Uterus (tissue), 4 donors: ENCODE data around the gene AP1M2. TPM values are rescaled to one million over a fixed set of nuclear protein-coding genes. Genes with fewer than 3 reads are reported as not detected.

Experiments
- DNase-seq, 2 donors: peaks; one replicate each; pipeline ENCODE4 v3.0.0-alpha.2; 2019 to 2020
- H3K27ac ChIP-seq, 2 donors: fragments of 200-600 bp; sonication (generic); 1 replicate in 1 of 2; 2 replicates in 1 of 2; pipeline ENCODE4 v1.5.1; 2016 to 2018
- H3K27me3 ChIP-seq, 2 donors: fragments of 200-600 bp; sonication (generic); one replicate each; pipeline ENCODE4 v1.5.1; 2018 to 2019; ENCODE audit warnings: control low read depth in 1 of 2
- H3K36me3 ChIP-seq, 2 donors: fragments of 200-600 bp; sonication (generic); one replicate each; pipeline ENCODE4 v1.5.1; 2019; ENCODE audit warnings: control low read depth in 1 of 2
- H3K4me1 ChIP-seq, 2 donors: fragments of 200-600 bp; sonication (generic); one replicate each; pipeline ENCODE4 v1.5.1; 2018 to 2019; ENCODE audit warnings: control low read depth in 1 of 2
- H3K4me3 ChIP-seq, 2 donors: fragments of 200-600 bp; sonication (generic); 1 replicate in 1 of 2; 2 replicates in 1 of 2; pipeline ENCODE4 v1.5.1; 2018 to 2019; ENCODE audit warnings: mild to moderate bottlenecking in 1 of 2
- H3K9me3 ChIP-seq, 2 donors: fragments of 200-600 bp; sonication (generic); one replicate each; pipeline ENCODE4 v1.5.1; 2019; ENCODE audit warnings: control low read depth in 1 of 2
- POLR2A ChIP-seq, 2 donors: fragments of 450-650 bp; IDR thresholded peaks; one replicate each; pipeline ENCODE4 v1.6.1; 2016; ENCODE audit warnings: antibody characterized with exemption in 2 of 2, mild to moderate bottlenecking in 1 of 2, moderate library complexity in 1 of 2
- intact Hi-C: fragments of 100-400 bp; cut with DNase I; formaldehyde crosslinking; loops from one replicate; pipeline ENCODE4 v1.15.1; 2023; ENCODE audit warnings: low total_unique reads
- total RNA-seq, 4 donors: library from RNA; depleted of rRNA in 3 of 4; stranded (reverse); fragments of >200 nt in 3 of 4; gene quantifications; one replicate each; pipeline versions ENCODE4 v1.1.0 to v1.2.4, GENCODE V29; 2014 to 2023
- TF ChIP-seq, protein P1 (sequence below), 4 experiments: fragments of 200-600 bp in 2 of 4; fragments of 450-650 bp in 2 of 4; sonication (generic) in 2 of 4; IDR thresholded peaks; one replicate each; pipeline ENCODE4 v1.5.1; 2016 to 2019; ENCODE audit warnings: antibody characterized with exemption in 4 of 4, mild to moderate bottlenecking in 2 of 4, moderate library complexity in 1 of 4
- donor health status: DM: yes; HTN: yes; CAD: no.

Gene AP1M2
- total RNA-seq, 4 donors from 2014 or later = 14.9 to 16.7 TPM; not detected in 2

DNA sequence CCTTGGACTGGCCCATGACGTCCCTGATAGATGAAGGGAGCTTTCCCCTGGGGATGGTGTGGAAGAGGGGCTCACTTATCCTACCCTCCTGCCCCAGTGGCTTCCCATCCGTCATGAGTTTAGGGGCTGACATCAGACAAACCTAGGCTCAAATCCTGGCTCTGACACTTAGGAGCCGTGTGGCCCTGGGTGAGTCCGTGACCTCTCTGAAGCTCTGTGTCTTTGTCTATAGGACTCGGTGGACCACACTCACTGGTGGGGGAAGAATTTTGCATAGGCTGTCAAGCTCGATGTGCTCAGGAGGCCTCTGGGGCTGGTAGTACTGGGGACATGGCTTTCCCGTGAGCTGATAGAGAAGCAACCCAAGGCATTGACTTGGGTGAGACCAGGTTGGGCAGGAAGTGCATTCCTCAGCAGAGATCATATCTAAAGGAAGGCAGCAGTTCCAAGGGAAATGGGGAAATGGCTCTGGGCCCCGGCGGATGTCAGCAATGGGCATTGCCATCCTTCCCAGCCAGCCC lies 17.4 kb upstream of the AP1M2 start:
- intact Hi-C loops = no loop called here
- Histone ChIP-seq H3K4me3 (no peak overlapping the region), H3K36me3 (no peaks in the 10 kb centered on the region), H3K27ac (peak overlapping the region; percentile 89 to 91), H3K27me3 (no peaks in the 10 kb centered on the region), H3K9me3 (no peaks in the 10 kb centered on the region), H3K4me1 (peaks cover 0 to 5% of the 10 kb centered on the region in 2 donors)
- peak in 1 of 2 donors; percentile 47 for DNase-seq
- TF ChIP-seq, protein P1, sequence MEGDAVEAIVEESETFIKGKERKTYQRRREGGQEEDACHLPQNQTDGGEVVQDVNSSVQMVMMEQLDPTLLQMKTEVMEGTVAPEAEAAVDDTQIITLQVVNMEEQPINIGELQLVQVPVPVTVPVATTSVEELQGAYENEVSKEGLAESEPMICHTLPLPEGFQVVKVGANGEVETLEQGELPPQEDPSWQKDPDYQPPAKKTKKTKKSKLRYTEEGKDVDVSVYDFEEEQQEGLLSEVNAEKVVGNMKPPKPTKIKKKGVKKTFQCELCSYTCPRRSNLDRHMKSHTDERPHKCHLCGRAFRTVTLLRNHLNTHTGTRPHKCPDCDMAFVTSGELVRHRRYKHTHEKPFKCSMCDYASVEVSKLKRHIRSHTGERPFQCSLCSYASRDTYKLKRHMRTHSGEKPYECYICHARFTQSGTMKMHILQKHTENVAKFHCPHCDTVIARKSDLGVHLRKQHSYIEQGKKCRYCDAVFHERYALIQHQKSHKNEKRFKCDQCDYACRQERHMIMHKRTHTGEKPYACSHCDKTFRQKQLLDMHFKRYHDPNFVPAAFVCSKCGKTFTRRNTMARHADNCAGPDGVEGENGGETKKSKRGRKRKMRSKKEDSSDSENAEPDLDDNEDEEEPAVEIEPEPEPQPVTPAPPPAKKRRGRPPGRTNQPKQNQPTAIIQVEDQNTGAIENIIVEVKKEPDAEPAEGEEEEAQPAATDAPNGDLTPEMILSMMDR (IDR thresholded peaks at IDR 0.05) = no peak
- no peak for TF ChIP-seq POLR2A (IDR thresholded peaks at IDR 0.05)

- H3K36me3 ChIP-seq = no peaks in the 10 kb centered on the region
- no peak for DNase-seq
- H3K4me3 ChIP-seq = peak overlapping the region in 1 of 2 donors; percentile 91
- H3K9me3 ChIP-seq = no peaks in the 10 kb centered on the region
- H3K4me1 ChIP-seq = peaks cover 0 to 5% of the 10 kb centered on the region in 2 donors
- intact Hi-C loops = no loop called here
- H3K27me3 ChIP-seq = no peaks in the 10 kb centered on the region
- H3K27ac ChIP-seq = peak overlapping the region; percentile 89 to 91
- no peak for TF ChIP-seq POLR2A (IDR thresholded peaks at IDR 0.05)
- TF ChIP-seq, protein P1 (IDR thresholded peaks at IDR 0.05) = no peak
Measured at GRCh38 chr19:10603873-10604459, 16.9 kb upstream of the AP1M2 start.

- Histone ChIP-seq H3K4me1 (peaks cover 0 to 5% of the 10 kb centered on the region in 2 donors), H3K4me3 (peak overlapping the region; percentile 87 to 91), H3K9me3 (no peaks in the 10 kb centered on the region), H3K27me3 (no peaks in the 10 kb centered on the region), H3K36me3 (no peaks in the 10 kb centered on the region), H3K27ac (peak overlapping the region; percentile 89 to 91)
- intact Hi-C loops = no loop called here
- TF ChIP-seq POLR2A (IDR thresholded peaks at IDR 0.05) = no peak
- TF ChIP-seq, protein P1 (IDR thresholded peaks at IDR 0.05) = no peak
- peak; percentile 27 to 31 for DNase-seq
Measured at GRCh38 chr19:10603084-10603872, 16.2 kb upstream of the AP1M2 start.

DNA sequence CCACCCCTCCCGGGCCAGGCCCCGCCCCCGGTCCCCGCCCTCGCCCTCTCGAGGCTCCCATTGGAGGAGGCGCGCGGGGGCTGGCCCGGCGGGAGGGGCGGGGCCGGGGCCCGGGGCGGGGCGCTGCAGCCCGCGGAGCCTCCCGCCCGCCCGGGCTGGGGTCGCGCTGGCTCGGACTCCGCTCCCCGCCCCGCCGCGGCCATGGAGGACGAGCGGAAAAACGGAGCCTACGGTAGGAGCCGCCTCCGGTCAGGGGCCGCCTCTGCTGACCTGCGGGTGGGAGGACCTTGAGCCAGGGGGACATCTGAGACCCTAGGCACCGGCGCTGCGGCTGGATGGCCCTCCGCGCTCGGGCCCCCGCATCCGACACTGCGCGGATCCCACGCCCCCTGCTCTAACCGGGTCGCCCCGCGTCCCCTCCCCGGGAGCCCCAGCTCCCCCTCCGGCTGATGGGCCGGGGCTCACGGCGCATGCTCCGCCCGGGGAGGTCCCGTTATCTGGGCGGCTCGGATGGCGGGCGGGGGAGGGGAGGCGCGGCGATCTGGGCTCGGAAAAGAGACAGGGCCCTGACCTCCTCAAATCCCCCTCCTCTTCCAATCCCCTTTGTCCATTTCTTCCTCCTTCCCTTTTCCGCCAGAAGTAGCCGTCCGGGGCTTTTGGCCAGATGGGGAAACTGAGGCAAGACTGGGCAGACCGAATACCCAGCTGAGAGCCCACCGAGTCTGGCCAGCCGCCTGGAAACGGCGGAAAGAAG lies 15.4 kb upstream of the AP1M2 start:
- no peaks in the 10 kb centered on the region for H3K36me3 ChIP-seq
- no peaks in the 10 kb centered on the region for H3K9me3 ChIP-seq
- peak; percentile 46 to 66 for TF ChIP-seq POLR2A (IDR thresholded peaks at IDR 0.05)
- TF ChIP-seq, protein P1 (IDR thresholded peaks at IDR 0.05) = no peak
- H3K27ac ChIP-seq = peak overlapping the region; percentile 89 to 91
- peak overlapping the region; percentile 87 to 91 for H3K4me3 ChIP-seq
- intact Hi-C loops = no loop called here
- H3K4me1 ChIP-seq = peaks cover 0 to 5% of the 10 kb centered on the region in 2 donors
- H3K27me3 ChIP-seq = no peaks in the 10 kb centered on the region
- peak; percentile 81 to 84 for DNase-seq
